Islet of Langerhans (tissue), 1 donor: ENCODE results near the gene IL31.

Source experiments
- FAIRE-seq: peaks from one replicate; lab custom pipeline; 2011; peaks lifted over from hg19 to GRCh38; lab: Jason Lieb, UNC

The IL31 gene

DNA sequence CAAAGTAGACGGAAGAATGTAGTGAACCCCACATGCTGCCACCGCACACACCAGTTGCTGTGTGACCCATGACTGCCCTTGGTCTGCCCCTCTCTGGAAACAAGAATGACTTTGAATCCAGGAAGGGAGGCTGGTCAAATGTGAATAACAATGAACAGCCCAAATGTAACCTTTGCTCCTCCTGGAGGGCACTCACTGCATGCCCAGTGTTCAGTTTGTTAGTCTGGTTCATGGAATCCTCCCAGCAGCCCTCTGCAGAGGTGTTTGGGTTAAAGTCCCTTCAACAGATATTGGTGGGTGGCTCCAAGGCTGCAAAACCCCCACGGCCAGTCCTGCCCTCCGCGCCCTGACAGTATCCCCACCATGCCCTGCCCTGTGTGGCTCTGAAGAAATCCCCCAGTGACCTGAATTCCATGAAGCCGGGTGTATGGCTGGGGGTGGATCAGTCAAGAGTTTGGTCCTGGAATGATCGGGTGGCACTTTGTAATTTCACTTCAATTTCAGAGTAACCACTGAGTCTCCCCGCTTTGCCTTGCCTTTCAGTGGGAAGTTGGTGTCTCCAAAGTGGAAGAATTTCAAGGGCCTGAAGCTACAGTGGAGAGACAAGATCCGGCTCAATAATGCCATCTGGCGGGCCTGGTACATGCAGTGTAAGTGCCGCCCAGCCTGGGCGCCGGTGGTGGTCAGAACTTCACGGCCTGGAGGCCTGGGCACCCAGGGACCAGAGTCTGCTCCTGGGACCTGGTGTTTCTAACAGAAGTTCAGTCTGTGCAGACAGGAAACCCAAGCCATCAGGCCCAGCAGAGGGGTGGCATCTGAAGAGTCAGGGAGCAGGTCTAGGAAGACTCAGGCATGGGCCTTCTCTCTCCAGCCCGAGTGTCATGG, 47.1 kb downstream of the IL31 start:
- no peak for FAIRE-seq

GRCh38 chr12:122126342-122126635, 47.7 kb downstream of the IL31 start:
- FAIRE-seq = no peak

- FAIRE-seq = no peak
These were observed 48.3 kb downstream of the IL31 start for GRCh38 chr12:122125452-122126341.

- FAIRE-seq = no peak
These were observed 49.7 kb downstream of the IL31 start for GRCh38 chr12:122124370-122124769.

- FAIRE-seq = no peak
These were observed 50.3 kb downstream of the IL31 start for GRCh38 chr12:122123761-122124145.

GRCh38 chr12:122123051-122123760, 50.8 kb downstream of the IL31 start:
- no peak for FAIRE-seq
